GM12873 (cell line): ENCODE results near the gene FZD8.

Source experiments
- CTCF ChIP-seq: IDR thresholded peaks from 2 replicates; pipeline ENCODE4 v1.5.1; 2012; ENCODE audit warnings: low read depth, mild to moderate bottlenecking, moderate library complexity, low read length, control low read depth; ENCODE audit not compliant: insufficient read depth; ENCODE audit errors: missing control alignments

Gene FZD8

DNA sequence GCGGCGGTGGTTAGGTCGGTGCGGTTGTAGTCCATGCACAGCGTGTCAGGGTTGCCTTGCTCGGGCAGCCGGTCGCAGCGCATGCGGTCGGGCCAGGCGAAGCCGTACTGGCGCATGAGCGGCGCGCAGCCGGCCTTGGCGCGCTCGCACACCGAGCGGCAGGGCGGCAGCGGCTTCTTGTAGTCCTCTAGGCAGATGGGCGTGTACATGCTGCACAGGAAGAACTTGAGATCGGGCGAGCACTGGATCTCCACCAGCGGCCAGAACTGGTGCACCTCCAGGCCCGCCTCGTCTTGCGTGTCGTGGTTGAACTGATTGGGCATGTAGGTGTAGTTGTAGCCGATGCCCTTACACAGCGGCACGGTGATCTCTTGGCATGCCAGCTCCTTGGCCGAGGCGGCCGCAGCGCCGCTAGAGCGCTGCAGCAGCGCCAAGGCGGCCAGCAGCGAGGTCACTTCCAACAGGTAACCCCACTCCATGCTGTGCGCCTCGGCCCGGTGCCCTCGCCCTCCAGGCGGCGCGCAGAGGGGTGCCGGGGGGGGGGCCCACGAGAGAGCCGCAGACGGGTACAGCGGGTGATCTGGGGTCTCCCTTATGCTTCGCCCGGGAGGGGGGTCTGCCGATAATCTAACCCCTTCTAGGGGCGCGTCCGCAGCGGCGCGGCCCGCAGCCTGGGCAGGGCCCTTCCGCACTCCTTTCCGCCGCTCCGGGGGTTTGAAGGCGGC, 983 bp downstream of the FZD8 start:
- TF ChIP-seq CTCF = no peak

DNA sequence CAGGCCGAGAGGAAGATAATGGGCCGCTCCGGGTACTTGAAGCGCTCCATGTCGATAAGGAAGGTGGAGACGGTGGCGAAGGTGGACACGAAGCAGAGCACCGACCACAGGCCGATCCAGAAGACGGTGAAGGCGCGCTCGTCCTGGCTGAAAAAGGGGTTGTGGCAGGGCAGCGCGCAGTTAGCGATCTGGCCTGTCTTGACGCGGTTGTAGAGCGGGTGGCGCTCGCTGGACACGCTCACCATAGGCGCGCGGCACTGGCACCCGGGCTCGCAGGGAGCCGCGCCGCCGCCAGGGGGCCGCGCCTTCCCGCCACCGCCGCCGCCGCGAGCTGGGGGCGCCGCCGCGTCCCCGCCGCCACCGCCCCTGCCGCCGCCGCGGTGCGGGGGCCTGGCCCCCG, 1.6 kb downstream of the FZD8 start:
- peak; percentile 27 for TF ChIP-seq CTCF

GRCh38 chr10:35639728-35640401, 2.2 kb downstream of the FZD8 start:
- TF ChIP-seq CTCF = no peak

GRCh38 chr10:35639021-35639727, 2.9 kb downstream of the FZD8 start:
- TF ChIP-seq CTCF = no peak

GRCh38 chr10:35638101-35638500, 4.0 kb downstream of the FZD8 start:
- TF ChIP-seq CTCF = no peak

DNA sequence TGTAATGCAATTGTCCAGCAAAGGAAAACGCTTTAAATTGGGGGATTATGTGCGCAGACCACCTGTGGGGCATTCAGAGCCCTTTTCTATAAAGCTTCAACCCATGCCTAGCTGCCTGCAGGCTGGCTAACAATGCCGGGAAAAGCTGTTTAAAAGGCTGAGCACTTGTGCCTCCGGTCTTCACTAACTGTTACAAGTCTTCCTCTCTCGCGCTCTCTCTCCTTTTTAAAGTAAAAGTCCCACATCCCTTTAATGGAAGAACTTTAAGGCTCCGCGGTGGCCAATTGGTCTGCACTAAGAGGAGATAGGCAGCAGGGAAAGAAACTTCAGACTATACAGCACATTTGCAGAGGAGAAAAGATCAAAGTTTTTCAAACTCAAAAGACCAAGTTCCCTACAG, 4.6 kb downstream of the FZD8 start:
- TF ChIP-seq CTCF = no peak

GRCh38 chr10:35636956-35637355, 5.1 kb downstream of the FZD8 start:
- TF ChIP-seq CTCF = no peak
